Thymus (tissue), 14 donors: ENCODE data around the gene ZNF513. TPM values are rescaled to one million over a fixed set of nuclear protein-coding genes. Genes with fewer than 3 reads are reported as not detected.
"Not testable (repeated sequence)": the region's sequence is repeated elsewhere in the genome, so short reads cannot be mapped to it uniquely, and the experiment has no call there.

Experiments
- DNase-seq, 9 donors: peaks; one replicate each; pipeline ENCODE4 v3.0.0-alpha.2; 2013; ENCODE audit warnings: low spot score in 9 of 9, low read depth in 6 of 9, missing footprints in 1 of 9
- H3K27ac ChIP-seq, 2 donors: one replicate each; pipeline ENCODE4 v1.5.1; 2013; ENCODE audit warnings: control low read depth in 1 of 2, low read depth in 1 of 2, low read length in 1 of 2, mild to moderate bottlenecking in 1 of 2, moderate library complexity in 1 of 2
- H3K27me3 ChIP-seq, 2 donors: one replicate each; pipeline ENCODE4 v1.5.1; 2013; ENCODE audit warnings: low read length in 1 of 2; ENCODE audit not compliant: control insufficient read depth in 2 of 2, insufficient read depth in 1 of 2
- H3K36me3 ChIP-seq, 2 donors: one replicate each; pipeline ENCODE4 v1.5.1; 2013; ENCODE audit warnings: low read length in 1 of 2, mild to moderate bottlenecking in 1 of 2, moderate library complexity in 1 of 2; ENCODE audit not compliant: control insufficient read depth in 2 of 2, insufficient read depth in 2 of 2
- H3K4me1 ChIP-seq, 2 donors: one replicate each; pipeline ENCODE4 v1.5.1; 2013; ENCODE audit warnings: low read length in 2 of 2; ENCODE audit not compliant: control insufficient read depth in 2 of 2, insufficient read depth in 2 of 2
- H3K4me3 ChIP-seq, 2 donors: one replicate each; pipeline ENCODE4 v1.5.1; 2013; ENCODE audit warnings: low read length in 2 of 2, control low read depth in 1 of 2, mild to moderate bottlenecking in 1 of 2
- H3K9me3 ChIP-seq, 2 donors: one replicate each; pipeline ENCODE4 v1.5.1; 2013; ENCODE audit warnings: low read length in 1 of 2, mild to moderate bottlenecking in 1 of 2; ENCODE audit not compliant: control insufficient read depth in 2 of 2, insufficient read depth in 1 of 2
- WGBS: extraction: QIAGEN DNeasy Blood & Tissue Kit; methylation state at CpG from one replicate; pipeline ENCODE4 v1.1.7; 2013; 5-methylcytosine and 5-hydroxymethylcytosine counted together
- long read RNA-seq, 10 donors: transcript quantifications; one replicate each; lab custom pipeline, GENCODE V29; 2026
- polyA plus RNA-seq: library from polyadenylated mRNA; stranded (reverse); fragments of 200-250 nt; gene quantifications from one replicate; pipeline ENCODE4 v1.2.3, GENCODE V29; 2013
- total RNA-seq: library from RNA; stranded (reverse); fragments of 120-200 nt; gene quantifications from one replicate; pipeline ENCODE4 v1.2.4, GENCODE V29; 2013
- donor health status: healthy.

ZNF513 gene, protein sequence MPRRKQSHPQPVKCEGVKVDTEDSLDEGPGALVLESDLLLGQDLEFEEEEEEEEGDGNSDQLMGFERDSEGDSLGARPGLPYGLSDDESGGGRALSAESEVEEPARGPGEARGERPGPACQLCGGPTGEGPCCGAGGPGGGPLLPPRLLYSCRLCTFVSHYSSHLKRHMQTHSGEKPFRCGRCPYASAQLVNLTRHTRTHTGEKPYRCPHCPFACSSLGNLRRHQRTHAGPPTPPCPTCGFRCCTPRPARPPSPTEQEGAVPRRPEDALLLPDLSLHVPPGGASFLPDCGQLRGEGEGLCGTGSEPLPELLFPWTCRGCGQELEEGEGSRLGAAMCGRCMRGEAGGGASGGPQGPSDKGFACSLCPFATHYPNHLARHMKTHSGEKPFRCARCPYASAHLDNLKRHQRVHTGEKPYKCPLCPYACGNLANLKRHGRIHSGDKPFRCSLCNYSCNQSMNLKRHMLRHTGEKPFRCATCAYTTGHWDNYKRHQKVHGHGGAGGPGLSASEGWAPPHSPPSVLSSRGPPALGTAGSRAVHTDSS
- total RNA-seq = 9.3 TPM
- 30.7 TPM for polyA plus RNA-seq
- long read RNA-seq, donor 1 = 0 reads
- long read RNA-seq, donor 2, transcript ZNF513-201 (4 exons, 2,139 nt) = major isoform, 10 of 10 reads
- long read RNA-seq, donor 2, partial matches to known transcripts = 0 of 10 reads
- long read RNA-seq, donor 2, other reads (novel, unspliced or antisense) = 0 of 10 reads
- long read RNA-seq, donor 3, partial matches to known transcripts = 0 of 2 reads
- long read RNA-seq, donor 3, other reads (novel, unspliced or antisense) = 0 of 2 reads
- long read RNA-seq, donor 4, partial matches to known transcripts = 0 of 3 reads
- long read RNA-seq, donor 4, other reads (novel, unspliced or antisense) = 0 of 3 reads
- long read RNA-seq, donor 5, partial matches to known transcripts = 0 of 2 reads
- long read RNA-seq, donor 5, other reads (novel, unspliced or antisense) = 0 of 2 reads
- long read RNA-seq, donor 6, partial matches to known transcripts = 0 of 4 reads
- long read RNA-seq, donor 6, other reads (novel, unspliced or antisense) = 0 of 4 reads
- long read RNA-seq, donor 7 = 0 reads
- long read RNA-seq, donor 8, partial matches to known transcripts = 0 of 1 reads
- long read RNA-seq, donor 8, other reads (novel, unspliced or antisense) = 0 of 1 reads
- long read RNA-seq, donor 9, transcript ZNF513-201 (4 exons, 2,139 nt) = major isoform, 5 of 5 reads
- long read RNA-seq, donor 9, partial matches to known transcripts = 0 of 5 reads
- long read RNA-seq, donor 9, other reads (novel, unspliced or antisense) = 0 of 5 reads
- long read RNA-seq, donor 10, partial matches to known transcripts = 0 of 1 reads
- long read RNA-seq, donor 10, other reads (novel, unspliced or antisense) = 0 of 1 reads

DNA sequence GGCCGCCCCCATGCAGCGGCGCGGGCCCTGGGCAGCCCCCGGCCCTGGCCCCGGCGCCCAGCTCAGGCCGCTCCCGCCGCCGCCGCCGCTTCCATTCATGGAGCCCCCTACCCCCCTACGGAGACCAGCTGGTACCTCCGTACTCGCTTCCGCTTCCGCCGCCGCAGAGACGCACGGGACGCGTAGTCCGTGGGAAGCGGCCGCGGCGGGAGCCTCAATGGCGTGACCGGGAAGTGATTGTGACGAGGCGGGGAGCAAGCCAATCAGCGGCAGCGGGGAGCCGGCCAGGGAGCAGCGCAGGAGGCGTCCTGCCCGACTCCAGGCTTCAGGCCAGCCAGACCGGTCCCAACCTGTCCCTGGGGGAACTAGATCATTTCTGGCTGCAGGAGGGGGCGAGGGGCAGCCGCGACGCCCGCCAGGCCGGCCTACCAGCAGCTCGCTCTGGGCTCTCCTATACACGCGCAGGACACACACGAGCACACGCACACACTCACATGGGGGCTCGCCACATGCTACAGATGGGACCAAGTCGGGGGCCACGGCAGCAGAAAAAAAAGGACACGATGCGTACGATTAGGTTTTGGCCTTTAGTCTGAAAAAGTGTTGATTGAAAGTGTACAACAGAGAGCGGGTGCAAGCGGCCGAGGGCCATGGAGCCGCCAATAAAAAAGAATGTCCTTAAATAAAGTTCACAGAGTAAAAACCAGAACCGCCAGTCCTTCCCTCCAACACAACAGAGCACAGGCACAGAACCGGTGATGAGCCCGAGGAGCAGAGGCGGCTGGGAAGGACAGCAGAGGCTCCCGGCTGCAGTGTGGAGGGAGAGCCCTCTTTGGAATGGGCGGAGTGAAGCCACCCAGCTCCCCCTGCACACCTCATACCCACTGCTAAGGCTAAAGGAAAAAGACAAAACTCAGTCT is at the start of gene ZNF513:
ZNF513 (minus strand) TSS at position 109 of the 920 bp plus-strand sequence. CDS start 208 bp downstream, outside the sequence.
- peak; percentile 63 to 93 (median 80) for DNase-seq
- 27% methylated on average over 67 of the region's 67 CpGs for WGBS
- peak within 1 kb of the TSS; percentile 54 to 80 for H3K4me3 ChIP-seq
- H3K27me3 ChIP-seq = no peaks in the 10 kb centered on the region
- peaks cover 52 to 71% of the 10 kb centered on the region in 2 donors for H3K36me3 ChIP-seq
- H3K27ac ChIP-seq = peak within 1 kb of the TSS; percentile 66 to 75
- no peaks in the 10 kb centered on the region for H3K9me3 ChIP-seq
- H3K4me1 ChIP-seq = peaks cover 9 to 12% of the 10 kb centered on the region in 2 donors

DNA sequence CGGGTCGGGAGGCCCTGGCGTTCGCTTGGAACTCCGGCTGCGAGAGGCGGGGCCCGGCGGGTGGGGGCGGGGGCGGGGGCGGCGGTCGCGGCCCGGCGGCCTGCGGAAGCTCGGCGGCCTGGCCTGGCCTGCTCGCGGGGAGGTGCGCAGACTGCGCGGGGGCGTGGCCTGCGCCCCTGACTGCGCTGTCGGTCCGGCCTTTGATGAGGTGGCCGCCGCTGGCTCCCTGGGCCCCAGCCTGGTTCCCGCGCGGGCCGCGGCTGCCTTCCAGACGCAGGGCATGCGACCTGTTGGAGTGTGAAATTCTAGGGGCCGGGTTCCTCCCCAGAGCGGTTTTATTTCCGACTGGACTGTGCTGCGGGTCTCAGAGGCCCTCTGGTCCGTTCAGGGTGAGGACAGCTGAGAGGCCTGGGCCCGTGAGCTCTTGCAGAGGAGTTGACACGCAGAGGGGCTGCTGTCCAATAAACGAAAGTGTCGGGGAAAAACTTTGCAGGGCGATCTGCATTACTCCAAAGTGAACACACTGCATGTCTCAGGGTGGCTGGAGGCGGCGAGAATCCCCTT is 48.5 kb upstream of the ZNF513 start:
- WGBS = under 1% methylated on average over 51 of the region's 51 CpGs

DNA sequence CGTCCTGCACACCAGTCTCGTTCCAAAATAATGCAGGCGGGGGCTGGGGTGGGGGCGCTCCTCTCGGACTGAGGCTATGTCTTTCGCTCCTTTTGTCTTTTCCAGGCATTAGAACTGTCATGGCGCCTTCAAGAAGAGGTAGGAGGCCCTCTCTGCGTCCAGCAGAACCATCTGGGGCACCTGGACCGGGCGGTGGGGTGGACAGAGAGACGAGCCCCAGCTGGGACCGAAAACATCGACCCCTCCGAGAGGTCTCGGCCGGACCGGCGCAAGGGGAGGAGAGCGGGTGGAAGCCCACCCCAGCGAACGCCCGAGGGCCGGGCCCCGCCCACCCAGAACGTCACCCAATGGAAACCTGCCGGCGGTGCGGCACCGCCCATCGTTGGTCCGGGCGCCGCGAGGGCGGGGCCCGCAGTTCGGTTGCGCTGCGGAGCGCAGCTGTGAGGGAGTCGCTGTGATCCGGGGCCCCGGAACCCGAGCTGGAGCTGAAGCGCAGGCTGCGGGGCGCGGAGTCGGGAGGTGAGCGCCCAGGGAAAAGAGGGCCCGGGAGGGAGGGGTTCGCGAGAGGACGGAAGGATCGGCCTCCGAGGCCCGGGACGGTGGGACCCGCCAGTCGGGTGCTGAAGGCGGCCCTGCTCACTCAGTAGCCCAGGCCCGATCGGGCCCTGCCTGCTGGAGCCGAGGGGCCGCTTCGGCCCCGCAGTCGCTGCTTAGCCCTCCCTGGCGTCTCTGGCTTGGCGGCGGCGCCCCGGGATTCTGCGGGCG is 47.9 kb upstream of the ZNF513 start, which contains the start of gene NRBP1:
NRBP1 (plus strand) TSS at position 419 of the 765 bp plus-strand sequence. CDS start 4,643 bp downstream, outside the sequence.
- H3K4me1 ChIP-seq = peaks cover 13% of the 10 kb centered on the region in 2 donors
- peak; percentile 70 to 97 (median 92) for DNase-seq
- H3K36me3 ChIP-seq = peaks cover 3 to 5% of the 10 kb centered on the region in 2 donors
- peak within 1 kb of the TSS; percentile 88 to 91 for H3K4me3 ChIP-seq
- H3K27me3 ChIP-seq = no peaks in the 10 kb centered on the region
- H3K9me3 ChIP-seq = no peaks in the 10 kb centered on the region
- under 1% methylated on average over 75 of the region's 75 CpGs for WGBS
- H3K27ac ChIP-seq = peak within 1 kb of the TSS; percentile 96 to 97

More for the DNA sequence above, 48.5 kb upstream of the ZNF513 start:
- DNase-seq = peak in 5 of 9 donors; percentile 36 to 68 (median 48)
- Histone ChIP-seq H3K4me3 (peak overlapping the region; percentile 88 to 91), H3K27ac (peak overlapping the region; percentile 96 to 97), H3K9me3 (no peaks in the 10 kb centered on the region), H3K27me3 (no peaks in the 10 kb centered on the region), H3K4me1 (peaks cover 13% of the 10 kb centered on the region in 2 donors), H3K36me3 (peaks cover 8 to 11% of the 10 kb centered on the region in 2 donors)

DNA sequence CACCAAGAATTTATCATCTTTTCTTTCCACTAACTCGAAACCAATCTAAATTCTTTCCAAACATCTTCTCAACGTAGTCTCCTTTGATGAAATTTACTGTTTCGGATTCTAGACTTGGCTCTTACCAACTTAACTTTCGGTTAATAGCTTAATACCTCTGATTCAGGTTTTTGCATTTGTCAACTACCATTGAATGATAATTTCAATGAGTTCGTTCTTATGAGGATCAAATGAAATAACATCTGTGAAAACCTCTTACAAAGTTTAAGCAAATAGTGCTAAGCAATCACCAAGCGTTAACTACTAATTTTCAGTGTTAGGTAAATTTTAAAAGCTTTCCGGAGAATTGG is 47.3 kb upstream of the ZNF513 start:
- peak overlapping the region; percentile 96 to 97 for H3K27ac ChIP-seq
- H3K4me3 ChIP-seq = peak overlapping the region; percentile 88 to 91
- no peaks in the 10 kb centered on the region for H3K27me3 ChIP-seq
- no peak for DNase-seq
- no peaks in the 10 kb centered on the region for H3K36me3 ChIP-seq
- WGBS = 22% methylated on average over 7 of the region's 7 CpGs
- H3K4me1 ChIP-seq = peaks cover 13% of the 10 kb centered on the region in 2 donors
- no peaks in the 10 kb centered on the region for H3K9me3 ChIP-seq

DNA sequence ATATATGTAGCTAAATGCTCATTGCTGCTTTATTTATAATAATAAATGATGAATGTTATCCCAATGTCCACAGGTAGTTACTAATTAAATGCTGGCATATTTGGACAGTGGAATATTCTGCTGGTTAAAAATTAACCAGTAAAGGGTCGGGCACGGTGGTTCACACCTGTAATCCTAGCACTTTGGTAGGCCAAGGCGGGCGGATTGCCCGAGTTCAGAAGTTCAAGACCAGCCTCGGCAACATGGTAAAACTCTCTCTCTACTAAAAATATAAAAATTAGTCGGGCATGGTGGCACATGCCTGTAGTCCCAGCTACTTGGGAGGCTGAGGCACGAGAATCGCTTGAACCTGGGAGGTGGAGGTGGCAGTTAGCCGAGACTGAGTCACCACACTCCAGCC is 44.5 kb upstream of the ZNF513 start:
- not testable (repeated sequence) for DNase-seq, H3K27me3 ChIP-seq, H3K4me1 ChIP-seq, H3K36me3 ChIP-seq, H3K4me3 ChIP-seq, H3K9me3 ChIP-seq, H3K27ac ChIP-seq
- 98% methylated on average over 10 of the region's 10 CpGs for WGBS

DNA sequence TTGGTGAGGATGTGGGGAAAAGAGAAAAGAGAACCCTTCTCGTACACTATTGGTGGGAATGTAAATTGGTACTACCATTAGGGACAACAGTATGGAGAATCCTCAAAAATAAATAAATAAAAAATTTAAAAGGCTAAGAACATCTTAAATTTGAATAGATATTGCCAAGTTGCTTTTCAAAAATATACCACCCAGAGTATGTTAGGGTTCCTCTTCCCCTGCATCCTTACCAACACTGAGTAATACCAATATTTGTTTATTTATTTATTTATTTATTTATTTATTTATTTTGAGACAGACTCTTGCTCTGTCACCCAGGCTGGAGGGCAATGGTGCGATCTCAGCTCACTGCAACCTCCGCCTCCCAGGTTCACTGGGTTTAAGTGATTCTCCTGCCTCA is 42.4 kb upstream of the ZNF513 start:
- H3K9me3 ChIP-seq = no peaks in the 10 kb centered on the region
- H3K27ac ChIP-seq = no peak overlapping the region
- no peaks in the 10 kb centered on the region for H3K4me1 ChIP-seq
- no peaks in the 10 kb centered on the region for H3K27me3 ChIP-seq
- 99% methylated on average over 3 of the region's 3 CpGs for WGBS
- H3K4me3 ChIP-seq = no peak overlapping the region
- DNase-seq = no peak
- no peaks in the 10 kb centered on the region for H3K36me3 ChIP-seq

DNA sequence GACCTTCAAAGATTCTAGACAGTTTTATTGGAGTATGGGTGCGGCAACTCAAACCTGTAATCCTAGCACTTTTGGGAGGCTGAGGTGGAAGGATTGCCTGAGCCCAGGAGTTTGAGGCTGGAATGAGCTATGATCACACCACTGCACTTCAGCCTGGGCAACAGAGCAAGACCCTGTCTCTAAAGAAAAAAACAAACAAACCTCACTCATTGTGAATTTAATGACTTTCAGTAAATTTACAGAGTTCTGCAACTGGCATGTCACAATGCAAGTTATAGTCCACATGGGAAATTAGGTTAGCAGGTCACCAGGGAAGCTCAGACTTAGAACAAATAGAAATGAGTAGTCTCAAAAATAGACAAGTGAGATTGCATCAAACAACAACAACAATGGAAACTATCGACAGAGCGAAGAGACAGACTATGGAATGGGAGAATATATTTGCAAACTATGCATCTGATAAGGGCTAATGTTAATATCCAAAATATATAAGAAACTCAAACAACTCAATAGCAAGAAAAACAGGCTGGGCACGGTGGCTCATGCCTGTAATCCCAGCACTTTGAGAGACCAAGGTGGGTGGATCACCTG is 41.2 kb upstream of the ZNF513 start:
- no peaks in the 10 kb centered on the region for H3K27me3 ChIP-seq
- no peaks in the 10 kb centered on the region for H3K36me3 ChIP-seq
- no peaks in the 10 kb centered on the region for H3K4me1 ChIP-seq
- no peak overlapping the region for H3K27ac ChIP-seq
- 98% methylated on average over 4 of the region's 4 CpGs for WGBS
- no peak for DNase-seq
- no peaks in the 10 kb centered on the region for H3K9me3 ChIP-seq
- no peak overlapping the region for H3K4me3 ChIP-seq
